Thyroid gland (tissue), 4 donors: ENCODE data around the gene SIPA1.

ENCODE experiments used
- POLR2A ChIP-seq, 2 donors: fragments of 450-650 bp; IDR thresholded peaks; one replicate each; pipeline ENCODE4 v1.6.1; 2017; ENCODE audit warnings: antibody characterized with exemption in 2 of 2, mild to moderate bottlenecking in 2 of 2, moderate library complexity in 1 of 2
- TF ChIP-seq, protein P1 (sequence below), 6 experiments: fragments of 200-600 bp in 3 of 6; fragments of 450-650 bp in 3 of 6; sonication (generic) in 3 of 6; IDR thresholded peaks; one replicate each; pipeline ENCODE4 v1.5.1; 2016 to 2019; ENCODE audit warnings: antibody characterized with exemption in 6 of 6, mild to moderate bottlenecking in 2 of 6, inconsistent platforms in 1 of 6, moderate library complexity in 1 of 6

GRCh38 chr11:65662799-65663638 lies 25.1 kb downstream of the SIPA1 start, which contains the start of gene RELA:
- TF ChIP-seq, protein P1, sequence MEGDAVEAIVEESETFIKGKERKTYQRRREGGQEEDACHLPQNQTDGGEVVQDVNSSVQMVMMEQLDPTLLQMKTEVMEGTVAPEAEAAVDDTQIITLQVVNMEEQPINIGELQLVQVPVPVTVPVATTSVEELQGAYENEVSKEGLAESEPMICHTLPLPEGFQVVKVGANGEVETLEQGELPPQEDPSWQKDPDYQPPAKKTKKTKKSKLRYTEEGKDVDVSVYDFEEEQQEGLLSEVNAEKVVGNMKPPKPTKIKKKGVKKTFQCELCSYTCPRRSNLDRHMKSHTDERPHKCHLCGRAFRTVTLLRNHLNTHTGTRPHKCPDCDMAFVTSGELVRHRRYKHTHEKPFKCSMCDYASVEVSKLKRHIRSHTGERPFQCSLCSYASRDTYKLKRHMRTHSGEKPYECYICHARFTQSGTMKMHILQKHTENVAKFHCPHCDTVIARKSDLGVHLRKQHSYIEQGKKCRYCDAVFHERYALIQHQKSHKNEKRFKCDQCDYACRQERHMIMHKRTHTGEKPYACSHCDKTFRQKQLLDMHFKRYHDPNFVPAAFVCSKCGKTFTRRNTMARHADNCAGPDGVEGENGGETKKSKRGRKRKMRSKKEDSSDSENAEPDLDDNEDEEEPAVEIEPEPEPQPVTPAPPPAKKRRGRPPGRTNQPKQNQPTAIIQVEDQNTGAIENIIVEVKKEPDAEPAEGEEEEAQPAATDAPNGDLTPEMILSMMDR (IDR thresholded peaks at IDR 0.05): peak in 2 of 6 experiments; percentile 0 to 42
- TF ChIP-seq POLR2A (IDR thresholded peaks at IDR 0.05): peak; percentile 20 to 81
